H9 (cell line): Measurements from ENCODE around the gene CAMTA1. TPM values are rescaled to one million over a fixed set of nuclear protein-coding genes. Genes with fewer than 3 reads are reported as not detected.

ENCODE experiments used
- DNase-seq: peaks from one replicate; pipeline ENCODE4 v3.0.0-alpha.2; 2017
- H2AFZ ChIP-seq: one replicate; pipeline ENCODE4 v1.6.1; 2013; ENCODE audit warnings: mild to moderate bottlenecking, low read length, control low read depth, moderate library complexity
- H2AK5ac ChIP-seq: 2 replicates; pipeline ENCODE4 v1.6.1; 2013; ENCODE audit warnings: low read length, control low read depth, mixed read lengths; ENCODE audit not compliant: insufficient read length
- H2BK120ac ChIP-seq: one replicate; pipeline ENCODE4 v1.6.1; 2013; ENCODE audit warnings: low read depth, mild to moderate bottlenecking, low read length, control low read depth, inconsistent platforms; ENCODE audit not compliant: poor library complexity, severe bottlenecking
- H2BK12ac ChIP-seq: 2 replicates; pipeline ENCODE4 v1.6.1; 2013; ENCODE audit warnings: low read length, control low read depth, mixed read lengths, low read depth; ENCODE audit not compliant: insufficient read length
- H2BK15ac ChIP-seq: 2 replicates; pipeline ENCODE4 v1.6.1; 2013; ENCODE audit warnings: low read depth, low read length, control low read depth
- H2BK20ac ChIP-seq: one replicate; pipeline ENCODE4 v1.6.1; 2013; ENCODE audit warnings: low read depth, mild to moderate bottlenecking, low read length, control low read depth, inconsistent platforms; ENCODE audit not compliant: poor library complexity, severe bottlenecking
- H2BK5ac ChIP-seq: 2 replicates; pipeline ENCODE4 v1.6.1; 2013; ENCODE audit warnings: low read length, control low read depth, mixed read lengths; ENCODE audit not compliant: insufficient read length
- H3K14ac ChIP-seq: 2 replicates; pipeline ENCODE4 v1.6.1; 2013; ENCODE audit warnings: low read length, control low read depth; ENCODE audit not compliant: insufficient read depth
- H3K18ac ChIP-seq: 2 replicates; pipeline ENCODE4 v1.6.1; 2013; ENCODE audit warnings: low read depth, mild to moderate bottlenecking, mixed read lengths, low read length, control low read depth; ENCODE audit not compliant: insufficient read length
- H3K23ac ChIP-seq: 2 replicates; pipeline ENCODE4 v1.6.1; 2013; ENCODE audit warnings: low read length, control low read depth, mixed read lengths, low read depth; ENCODE audit not compliant: insufficient read length
- H3K23me2 ChIP-seq: 2 replicates; pipeline ENCODE4 v1.6.1; 2013; ENCODE audit warnings: low read depth, mild to moderate bottlenecking, mixed read lengths, low read length, control low read depth; ENCODE audit not compliant: insufficient read length, poor library complexity, severe bottlenecking
- H3K27ac ChIP-seq: 2 replicates; pipeline ENCODE4 v1.5.1; 2013; ENCODE audit warnings: low read length, control low read depth, mixed read lengths, low read depth; ENCODE audit not compliant: insufficient read length
- H3K27me3 ChIP-seq: 2 replicates; pipeline ENCODE4 v1.6.1; 2013; ENCODE audit warnings: low read length, control low read depth, inconsistent platforms; ENCODE audit not compliant: insufficient read depth
- H3K4ac ChIP-seq: 2 replicates; pipeline ENCODE4 v1.6.1; 2013; ENCODE audit warnings: low read depth, mild to moderate bottlenecking, control low read depth, inconsistent platforms, low read length, moderate library complexity
- H3K4me1 ChIP-seq: 2 replicates; pipeline ENCODE4 v1.6.1; 2013; ENCODE audit warnings: low read length, control low read depth, inconsistent platforms; ENCODE audit not compliant: insufficient read depth
- H3K4me2 ChIP-seq: 2 replicates; pipeline ENCODE4 v1.6.1; 2013; ENCODE audit warnings: low read length, control low read depth, mixed read lengths; ENCODE audit not compliant: insufficient read length, insufficient read depth
- H3K56ac ChIP-seq: 2 replicates; pipeline ENCODE4 v1.6.1; 2013; ENCODE audit warnings: low read depth, mild to moderate bottlenecking, mixed read lengths, low read length, control low read depth; ENCODE audit not compliant: insufficient read length
- H3K79me1 ChIP-seq: 2 replicates; pipeline ENCODE4 v1.6.1; 2013; ENCODE audit warnings: low read depth, mild to moderate bottlenecking, moderate library complexity, low read length, control low read depth, inconsistent platforms; ENCODE audit not compliant: insufficient read depth, poor library complexity, severe bottlenecking
- H3K79me2 ChIP-seq: 2 replicates; pipeline ENCODE4 v1.6.1; 2013; ENCODE audit warnings: low read length, control low read depth, inconsistent platforms; ENCODE audit not compliant: insufficient read depth
- H3K9ac ChIP-seq: 2 replicates; pipeline ENCODE4 v1.6.1; 2013; ENCODE audit warnings: low read length, control low read depth, mixed read lengths; ENCODE audit not compliant: insufficient read length; ENCODE audit errors: extremely low read depth
- H3K9me3 ChIP-seq: one replicate; pipeline ENCODE4 v1.6.1; 2013; ENCODE audit warnings: low read depth, low read length, inconsistent platforms; ENCODE audit not compliant: control insufficient read depth
- H3T11ph ChIP-seq: one replicate; pipeline ENCODE4 v1.6.1; 2013; ENCODE audit warnings: mild to moderate bottlenecking, low read length, control low read depth, inconsistent platforms
- H4K20me1 ChIP-seq: one replicate; pipeline ENCODE4 v1.6.1; 2013; ENCODE audit not compliant: control insufficient read depth, insufficient read length, insufficient read depth
- H4K5ac ChIP-seq: 2 replicates; pipeline ENCODE4 v1.6.1; 2013; ENCODE audit warnings: low read depth, mild to moderate bottlenecking, mixed read lengths, low read length, control low read depth; ENCODE audit not compliant: insufficient read length
- H4K8ac ChIP-seq: replicated peaks from 2 replicates; pipeline ENCODE4 v1.6.1; 2013; ENCODE audit warnings: low read length, control low read depth, mixed read lengths, low read depth; ENCODE audit not compliant: insufficient read length
- H4K91ac ChIP-seq: 2 replicates; pipeline ENCODE4 v1.6.1; 2013; ENCODE audit warnings: low read depth, mild to moderate bottlenecking, moderate library complexity, mixed read lengths, low read length, control low read depth; ENCODE audit not compliant: insufficient read length
- H3K27ac Mint-ChIP-seq, 3 experiments: 2 replicates in 2 of 3; 3 replicates in 1 of 3; pipeline ENCODE4 v1.8.0; 2020 to 2021; ENCODE audit warnings: mixed read lengths in 3 of 3, mild to moderate bottlenecking in 1 of 3, moderate library complexity in 1 of 3
- H3K27me3 Mint-ChIP-seq: 2 replicates; pipeline ENCODE4 v1.8.0; 2021; ENCODE audit warnings: low read depth, mild to moderate bottlenecking, moderate library complexity, mixed read lengths
- H3K36me3 Mint-ChIP-seq, 3 experiments: 2 replicates in 2 of 3; 3 replicates in 1 of 3; pipeline ENCODE4 v1.8.0; 2020 to 2021; ENCODE audit warnings: low read depth in 3 of 3, mixed read lengths in 3 of 3; ENCODE audit not compliant: insufficient read depth in 1 of 3
- H3K4me1 Mint-ChIP-seq, 2 experiments: 2 replicates each; pipeline ENCODE4 v1.8.0; 2020; ENCODE audit warnings: mixed read lengths in 2 of 2
- H3K4me3 Mint-ChIP-seq, 2 experiments: 2 replicates in 1 of 2; 3 replicates in 1 of 2; pipeline ENCODE4 v1.8.0; 2020 to 2021; ENCODE audit warnings: mild to moderate bottlenecking in 2 of 2, mixed read lengths in 2 of 2, moderate library complexity in 1 of 2
- H3K9me3 Mint-ChIP-seq, 2 experiments: 2 replicates in 1 of 2; 3 replicates in 1 of 2; pipeline ENCODE4 v1.8.0; 2020; ENCODE audit warnings: mild to moderate bottlenecking in 2 of 2, mixed read lengths in 2 of 2, moderate library complexity in 1 of 2
- CTCF ChIP-seq: fragments of 200-600 bp; sonication (generic); conservative IDR thresholded peaks from 3 replicates; pipeline ENCODE4 v1.8.0; 2021; ENCODE audit warnings: antibody characterized with exemption, mild to moderate bottlenecking
- WGBS: extraction: QIAGEN DNeasy Blood & Tissue Kit; methylation state at CpG from one replicate; pipeline ENCODE4 v1.1.7; 2013; ENCODE audit warnings: missing lambda C conversion rate, low lambda C conversion rate, mixed read lengths; ENCODE audit not compliant: insufficient read length; ENCODE audit errors: extremely low coverage; 5-methylcytosine and 5-hydroxymethylcytosine counted together
- total RNA-seq: library from RNA; stranded (reverse); gene quantifications from 2 replicates; pipeline ENCODE4 v1.2.1, GENCODE V29; 2021

Gene CAMTA1
- total RNA-seq, 1 experiment from 2014 or later: 115 TPM

- DNase-seq: no peak
- Mint-ChIP-seq H3K9me3 (no peaks in the 10 kb centered on the region), H3K36me3 (no peaks in the 10 kb centered on the region), H3K27ac (no peak overlapping the region), H3K4me3 (no peak overlapping the region), H3K4me1 (peaks cover 15 to 39% of the 10 kb centered on the region in 2 experiments), H3K27me3 (peaks cover 2% of the 10 kb centered on the region; the same call in 1 of the 2 replicates)
- Histone ChIP-seq H3K27ac (no peak overlapping the region), H3K18ac (no peak overlapping the region), H2AK5ac (no peak overlapping the region), H3K56ac (no peak overlapping the region), H3T11ph (no peak overlapping the region), H4K20me1 (peaks cover 5% of the 10 kb centered on the region), H3K4ac (no peak overlapping the region), H2BK12ac (no peak overlapping the region), H4K8ac (no peak overlapping the region), H4K5ac (no peak overlapping the region), H3K23me2 (no peaks in the 10 kb centered on the region), H3K4me2 (no peak overlapping the region), H4K91ac (no peak overlapping the region), H2BK20ac (no peak overlapping the region), H2BK15ac (no peak overlapping the region), H3K79me1 (no peaks in the 10 kb centered on the region), H3K14ac (no peak overlapping the region), H3K27me3 (no peaks in the 10 kb centered on the region), H3K9ac (no peak overlapping the region), H3K4me1 (no peaks in the 10 kb centered on the region; the same call in 1 of the 2 replicates), H3K23ac (no peak overlapping the region), H2AFZ (no peak overlapping the region), H3K79me2 (no peaks in the 10 kb centered on the region), H2BK120ac (no peak overlapping the region), H3K9me3 (no peaks in the 10 kb centered on the region), H2BK5ac (no peak overlapping the region)
- TF ChIP-seq CTCF: no peak
- WGBS: no CpG with 5 or more reads among the region's 13 CpGs
These were observed 854.3 kb downstream of the CAMTA1 start for GRCh38 chr1:7639435-7640131.
